Measurements from ENCODE around the gene DISP2.

- TF ChIP-seq HDAC2 (IDR thresholded peaks at IDR 0.05) (no peak), CHD4 (IDR thresholded peaks at IDR 0.05; ENCODE audit: insufficient read depth, insufficient replicate concordance, low read depth, low read length, poor library complexity, severe bottlenecking) (no peak), E2F1 (CRISPR knock-in tag; IDR thresholded peaks at IDR 0.05) (no peak), ZKSCAN3 (CRISPR knock-in tag; IDR thresholded peaks at IDR 0.05) (no peak), XRCC5 (IDR thresholded peaks at IDR 0.05; ENCODE audit: low read depth, low read length) (no peak), KLF13 (tag; IDR thresholded peaks at IDR 0.05; ENCODE audit: borderline replicate concordance, low read depth) (no peak), EP300 (IDR thresholded peaks at IDR 0.05; ENCODE audit: low read length) (no peak; the same call in 1 of the 2 replicates), MAFG (tag; conservative IDR thresholded peaks at IDR 0.05) (no peak), HNRNPH1 (optimal IDR thresholded peaks at IDR 0.05; ENCODE audit: low read depth, low read length) (no peak), STAT6 (CRISPR knock-in tag; IDR thresholded peaks at IDR 0.05) (no peak), RAD51 (IDR thresholded peaks at IDR 0.05; ENCODE audit: borderline replicate concordance, low read depth) (no peak), TSC22D4 (tag; IDR thresholded peaks at IDR 0.05) (no peak), ZBTB7A (IDR thresholded peaks at IDR 0.05; ENCODE audit: borderline replicate concordance, control insufficient read depth, low read depth, low read length) (no peak)
Observed at GRCh38 chr15:40379374-40379773, 21.4 kb downstream of the DISP2 start.

Data from K562 (cell line).